DOHH2 (cell line): ENCODE results near the gene TTC34.

Experiments used
- H3F3A ChIP-seq: fragments of 200-600 bp; sonication (generic), shearing (Covaris generic); 2 replicates; pipeline ENCODE4 v1.6.0; 2016; ENCODE audit warnings: antibody characterized with exemption, mild to moderate bottlenecking; ENCODE audit not compliant: control insufficient read depth, insufficient read depth
- H3K27ac ChIP-seq: fragments of 200-600 bp; sonication (generic); 2 replicates; pipeline ENCODE4 v1.5.1; 2014; ENCODE audit warnings: low read depth, mild to moderate bottlenecking, low read length, moderate library complexity
- H3K27me3 ChIP-seq: fragments of 200-600 bp; sonication (generic); 2 replicates; pipeline ENCODE4 v1.6.1; 2014; ENCODE audit warnings: mild to moderate bottlenecking, low read length, mixed read lengths; ENCODE audit not compliant: control insufficient read depth
- H3K36me3 ChIP-seq: fragments of 200-600 bp; sonication (generic); 2 replicates; pipeline ENCODE4 v1.6.1; 2014; ENCODE audit warnings: mild to moderate bottlenecking, low read length, moderate library complexity, mixed read lengths; ENCODE audit not compliant: control insufficient read depth
- H3K4me1 ChIP-seq: fragments of 200-600 bp; sonication (generic); 2 replicates; pipeline ENCODE4 v1.6.1; 2014; ENCODE audit warnings: mild to moderate bottlenecking, low read length, mixed read lengths; ENCODE audit not compliant: control insufficient read depth
- H3K4me2 ChIP-seq: fragments of 200-600 bp; sonication (generic); 2 replicates; pipeline ENCODE4 v1.6.0; 2014; ENCODE audit warnings: mild to moderate bottlenecking, low read length, moderate library complexity
- H3K4me3 ChIP-seq: fragments of 200-600 bp; sonication (generic); 2 replicates; pipeline ENCODE4 v1.5.1; 2014; ENCODE audit warnings: mild to moderate bottlenecking, low read length, mixed read lengths
- H3K79me2 ChIP-seq: fragments of 200-600 bp; sonication (generic); 2 replicates; pipeline ENCODE4 v1.6.1; 2014; ENCODE audit warnings: mild to moderate bottlenecking, low read length, mixed read lengths; ENCODE audit not compliant: control insufficient read depth
- H3K9me2 ChIP-seq: fragments of 200-600 bp; sonication (generic); replicated peaks from 2 replicates; pipeline ENCODE4 v1.6.1; 2014; ENCODE audit warnings: mild to moderate bottlenecking, low read length, mixed read lengths; ENCODE audit not compliant: control insufficient read depth
- H3K9me3 ChIP-seq: fragments of 200-600 bp; sonication (generic); 2 replicates; pipeline ENCODE4 v1.6.1; 2014; ENCODE audit warnings: antibody characterized with exemption, low read length, mixed read lengths; ENCODE audit not compliant: control insufficient read depth, insufficient read depth
- H4K20me1 ChIP-seq: fragments of 200-600 bp; sonication (generic); 2 replicates; pipeline ENCODE4 v1.6.0; 2014; ENCODE audit warnings: low read depth, mild to moderate bottlenecking, antibody characterized with exemption, low read length, moderate library complexity; ENCODE audit not compliant: control insufficient read depth, insufficient read depth
- CTCF ChIP-seq: fragments of 200-600 bp; sonication (generic); IDR thresholded peaks from one replicate; pipeline ENCODE4 v1.5.1; 2014; ENCODE audit warnings: antibody characterized with exemption, mild to moderate bottlenecking, low read depth, low read length; ENCODE audit not compliant: poor library complexity, severe bottlenecking
- EZH2phosphoT487 ChIP-seq: fragments of 200-600 bp; sonication (generic); IDR thresholded peaks from 2 replicates; pipeline ENCODE4 v1.6.1; 2017; ENCODE audit warnings: borderline replicate concordance, mild to moderate bottlenecking, antibody characterized with exemption, low read length, moderate library complexity, mixed read lengths

Gene TTC34

GRCh38 chr1:2812939-2813653 is 11.6 kb upstream of the TTC34 start:
- TF ChIP-seq EZH2phosphoT487: no peak
- TF ChIP-seq CTCF: no peak
- H3F3A ChIP-seq: no peaks in the 10 kb centered on the region
- H3K4me3 ChIP-seq: no peak overlapping the region
- no peaks in the 10 kb centered on the region for H3K36me3 ChIP-seq
- no peaks in the 10 kb centered on the region for H4K20me1 ChIP-seq
- no peaks in the 10 kb centered on the region for H3K4me1 ChIP-seq
- no peaks in the 10 kb centered on the region; the same call in 1 of the 2 replicates for H3K9me3 ChIP-seq
- H3K4me2 ChIP-seq: no peak overlapping the region
- no peaks in the 10 kb centered on the region for H3K9me2 ChIP-seq
- no peak overlapping the region for H3K27ac ChIP-seq
- no peaks in the 10 kb centered on the region for H3K27me3 ChIP-seq
- H3K79me2 ChIP-seq: no peaks in the 10 kb centered on the region

DNA sequence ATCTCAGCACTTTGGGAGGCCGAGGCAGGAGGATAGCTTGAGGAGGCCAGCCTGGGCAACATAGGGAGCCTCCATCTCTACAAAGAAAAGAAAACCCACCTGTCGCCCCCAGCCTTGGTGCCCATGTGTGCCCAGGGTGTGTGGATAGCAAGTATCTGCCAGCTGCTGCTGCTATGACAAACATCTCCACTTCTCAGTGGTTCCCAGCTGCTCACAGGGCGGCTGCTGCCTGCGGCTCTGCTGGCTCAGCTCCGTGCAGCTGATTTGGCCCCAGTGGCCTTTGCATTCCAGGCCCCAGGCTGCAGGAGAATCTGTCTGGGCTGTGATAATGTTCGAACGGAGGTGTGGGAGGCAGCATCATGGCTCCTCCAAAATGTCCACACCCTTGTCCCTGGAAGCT is 10.6 kb upstream of the TTC34 start:
- no peaks in the 10 kb centered on the region for H3K4me1 ChIP-seq
- H3F3A ChIP-seq: no peaks in the 10 kb centered on the region
- no peak overlapping the region for H3K27ac ChIP-seq
- H4K20me1 ChIP-seq: no peaks in the 10 kb centered on the region
- no peaks in the 10 kb centered on the region for H3K36me3 ChIP-seq
- H3K79me2 ChIP-seq: no peaks in the 10 kb centered on the region
- H3K4me3 ChIP-seq: no peak overlapping the region
- TF ChIP-seq EZH2phosphoT487 (no peak), CTCF (no peak)
- H3K27me3 ChIP-seq: no peaks in the 10 kb centered on the region
- no peaks in the 10 kb centered on the region; the same call in 1 of the 2 replicates for H3K9me3 ChIP-seq
- H3K4me2 ChIP-seq: no peak overlapping the region
- H3K9me2 ChIP-seq: no peaks in the 10 kb centered on the region

- no peaks in the 10 kb centered on the region for H3K9me2 ChIP-seq
- H3K4me1 ChIP-seq: no peaks in the 10 kb centered on the region
- H4K20me1 ChIP-seq: no peaks in the 10 kb centered on the region
- no peaks in the 10 kb centered on the region for H3K36me3 ChIP-seq
- H3K79me2 ChIP-seq: no peaks in the 10 kb centered on the region
- no peak overlapping the region for H3K4me3 ChIP-seq
- no peak for TF ChIP-seq EZH2phosphoT487
- no peak for TF ChIP-seq CTCF
- no peaks in the 10 kb centered on the region for H3F3A ChIP-seq
- no peak overlapping the region for H3K4me2 ChIP-seq
- no peaks in the 10 kb centered on the region for H3K27me3 ChIP-seq
- no peak overlapping the region for H3K27ac ChIP-seq
- no peaks in the 10 kb centered on the region; the same call in 1 of the 2 replicates for H3K9me3 ChIP-seq
These were observed 10.0 kb upstream of the TTC34 start for GRCh38 chr1:2811533-2811918.
